ENCODE data around the gene DIP2C.

- no peak for TF ChIP-seq CTCF (IDR thresholded peaks at IDR 0.05)
- TF ChIP-seq POLR2A (IDR thresholded peaks at IDR 0.05), result no peak
Observed at GRCh38 chr10:485776-486175, 203.7 kb downstream of the DIP2C start.
